Left ventricle myocardium inferior (tissue), 1 donor: ENCODE results near the gene EXOC7. TPM values are rescaled to one million over a fixed set of nuclear protein-coding genes. Genes with fewer than 3 reads are reported as not detected.
"Not testable (repeated sequence)": the region's sequence is repeated elsewhere in the genome, so short reads cannot be mapped to it uniquely, and the experiment has no call there.

Experiments
- DNase-seq: peaks from one replicate; pipeline ENCODE4 v3.0.0-alpha.2; 2020
- H3K27ac ChIP-seq: fragments of 200-600 bp; replicated peaks from 2 replicates; pipeline ENCODE4 v1.8.0; 2021
- H3K27me3 ChIP-seq: fragments of 200-600 bp; 2 replicates; pipeline ENCODE4 v1.8.0; 2021; ENCODE audit warnings: low read depth
- H3K36me3 ChIP-seq: fragments of 200-600 bp; 2 replicates; pipeline ENCODE4 v1.8.0; 2021
- H3K4me1 ChIP-seq: fragments of 200-600 bp; 2 replicates; pipeline ENCODE4 v1.8.0; 2021
- H3K4me3 ChIP-seq: fragments of 200-600 bp; 2 replicates; pipeline ENCODE4 v1.8.0; 2021; ENCODE audit warnings: mild to moderate bottlenecking, moderate library complexity
- H3K9me3 ChIP-seq: fragments of 200-600 bp; replicated peaks from 2 replicates; pipeline ENCODE4 v1.8.0; 2021
- CTCF ChIP-seq: fragments of 200-600 bp; IDR thresholded peaks from 2 replicates; pipeline ENCODE4 v1.8.0; 2021; ENCODE audit warnings: antibody characterized with exemption, mild to moderate bottlenecking, borderline replicate concordance
- intact Hi-C: fragments of 100-400 bp; cut with micrococcal nuclease; formaldehyde crosslinking; loops from one replicate; pipeline ENCODE4 v1.11.0; 2022
- total RNA-seq: library from RNA; stranded (reverse); fragmentation: NEBNext Ultra II Directional; extraction: Animal tissue kit (Norgen Biotek cat#: 25700); gene quantifications from one replicate; pipeline ENCODE4 v1.2.1, GENCODE V29; 2021
- donor health status: DM: no; HTN: yes; CAD: no; lungs with severe emphysema.

EXOC7 gene
- total RNA-seq, 1 donor from 2014 or later, result 81.1 TPM

GRCh38 chr17:76081295-76082210, 22.0 kb downstream of the EXOC7 start:
- peaks cover 27% of the 10 kb centered on the region for H3K4me1 ChIP-seq
- H3K27me3 ChIP-seq, result peaks cover 35% of the 10 kb centered on the region
- peaks cover 35% of the 10 kb centered on the region for H3K36me3 ChIP-seq
- TF ChIP-seq CTCF, result no peak
- H3K9me3 ChIP-seq, result no peaks in the 10 kb centered on the region
- intact Hi-C loops, result no loop called here
- H3K27ac ChIP-seq, result no peak overlapping the region
- H3K4me3 ChIP-seq, result no peak overlapping the region
- DNase-seq, result no peak

- H3K4me1 ChIP-seq, result peaks cover 34% of the 10 kb centered on the region
- H3K27me3 ChIP-seq, result peaks cover 42% of the 10 kb centered on the region
- H3K4me3 ChIP-seq, result no peak overlapping the region
- H3K27ac ChIP-seq, result no peak overlapping the region
- intact Hi-C loops, result no loop called here
- DNase-seq, result no peak
- TF ChIP-seq CTCF, result no peak
- no peaks in the 10 kb centered on the region for H3K9me3 ChIP-seq
- peaks cover 27% of the 10 kb centered on the region for H3K36me3 ChIP-seq
Observed at GRCh38 chr17:76080768-76081287, 22.8 kb downstream of the EXOC7 start.

GRCh38 chr17:76079956-76080767, 23.4 kb downstream of the EXOC7 start:
- Histone ChIP-seq H3K9me3 (no peaks in the 10 kb centered on the region), H3K36me3 (peaks cover 21% of the 10 kb centered on the region), H3K4me1 (peaks cover 41% of the 10 kb centered on the region), H3K4me3 (no peak overlapping the region), H3K27ac (no peak overlapping the region), H3K27me3 (peaks cover 49% of the 10 kb centered on the region)
- TF ChIP-seq CTCF, result no peak
- no peak for DNase-seq
- intact Hi-C loops, result no loop called here

- H3K27me3 ChIP-seq, result peaks cover 55% of the 10 kb centered on the region
- H3K9me3 ChIP-seq, result no peaks in the 10 kb centered on the region
- intact Hi-C loops, result no loop called here
- H3K36me3 ChIP-seq, result peaks cover 15% of the 10 kb centered on the region
- no peak for TF ChIP-seq CTCF
- H3K4me1 ChIP-seq, result peaks cover 47% of the 10 kb centered on the region
- no peak for DNase-seq
- no peak overlapping the region for H3K27ac ChIP-seq
- no peak overlapping the region for H3K4me3 ChIP-seq
Observed at GRCh38 chr17:76079535-76079955, 24.0 kb downstream of the EXOC7 start.

- Histone ChIP-seq H3K27me3 (peaks cover 61% of the 10 kb centered on the region), H3K27ac (no peak within 1 kb of the TSS), H3K9me3 (no peaks in the 10 kb centered on the region), H3K4me3 (no peak within 1 kb of the TSS), H3K4me1 (peaks cover 53% of the 10 kb centered on the region), H3K36me3 (peaks cover 10% of the 10 kb centered on the region)
- intact Hi-C loops, result no loop called here
- no peak for TF ChIP-seq CTCF
- DNase-seq, result no peak
Observed at GRCh38 chr17:76078860-76079534, 24.6 kb downstream of the EXOC7 start, which contains the start of gene ZACN. Gene ZACN, plus strand, starts transcription at chr17:76079182. Its CDS starts 83 bp downstream, at chr17:76079265.

GRCh38 chr17:76078370-76078769, 25.2 kb downstream of the EXOC7 start:
- peaks cover 67% of the 10 kb centered on the region for H3K27me3 ChIP-seq
- H3K4me3 ChIP-seq, H3K9me3 ChIP-seq, DNase-seq, H3K36me3 ChIP-seq, intact Hi-C loops, H3K27ac ChIP-seq: not testable (repeated sequence)
- peaks cover 53% of the 10 kb centered on the region for H3K4me1 ChIP-seq
